ENCODE results near the gene DCLK2.
A peak's percentile ranks its signal among the peaks of the same experiment; 100 is the strongest.

Gene DCLK2

DNA sequence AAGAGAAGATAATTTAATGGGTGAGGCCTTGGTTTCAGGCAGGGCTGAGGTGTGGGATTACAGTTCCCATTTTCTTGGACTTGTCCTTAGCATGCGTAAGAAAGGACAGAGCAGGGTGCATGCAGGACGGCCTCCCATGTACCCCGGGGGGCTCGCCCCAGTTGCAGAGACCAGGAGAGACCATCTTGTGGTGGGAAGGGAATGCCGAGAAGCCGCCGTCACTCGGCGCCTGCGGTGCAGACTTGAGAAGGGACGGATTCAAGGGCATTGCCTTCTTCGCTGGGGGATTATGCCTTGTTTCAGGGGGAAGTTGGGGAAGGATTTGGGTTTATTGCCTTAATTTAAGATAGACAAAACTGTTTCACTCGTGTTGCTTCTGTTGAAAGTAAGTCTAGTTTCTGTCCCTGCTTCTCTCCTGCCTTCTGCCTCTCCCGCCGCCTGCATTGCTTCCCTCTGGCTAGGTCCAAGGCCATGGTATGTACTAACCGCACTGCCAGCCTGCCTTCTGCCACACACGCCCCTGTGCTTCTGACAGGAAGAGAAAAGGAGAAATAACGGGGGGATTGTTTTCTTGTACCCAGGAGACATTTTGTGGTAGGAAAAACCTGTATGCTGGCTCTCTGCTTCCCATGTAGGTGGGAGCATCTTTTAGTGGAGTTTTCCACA, 175.9 kb downstream of the DCLK2 start:
- H3K4me3 ChIP-seq (ENCODE audit: low read depth, low read length), result no peak overlapping the region
- TF ChIP-seq, protein P1, sequence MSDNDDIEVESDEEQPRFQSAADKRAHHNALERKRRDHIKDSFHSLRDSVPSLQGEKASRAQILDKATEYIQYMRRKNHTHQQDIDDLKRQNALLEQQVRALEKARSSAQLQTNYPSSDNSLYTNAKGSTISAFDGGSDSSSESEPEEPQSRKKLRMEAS (IDR thresholded peaks at IDR 0.05; ENCODE audit: low read depth, low read length), result no peak
- TF ChIP-seq MYC (IDR thresholded peaks at IDR 0.05; ENCODE audit: low read depth, low read length), result no peak
- TF ChIP-seq, protein P2, sequence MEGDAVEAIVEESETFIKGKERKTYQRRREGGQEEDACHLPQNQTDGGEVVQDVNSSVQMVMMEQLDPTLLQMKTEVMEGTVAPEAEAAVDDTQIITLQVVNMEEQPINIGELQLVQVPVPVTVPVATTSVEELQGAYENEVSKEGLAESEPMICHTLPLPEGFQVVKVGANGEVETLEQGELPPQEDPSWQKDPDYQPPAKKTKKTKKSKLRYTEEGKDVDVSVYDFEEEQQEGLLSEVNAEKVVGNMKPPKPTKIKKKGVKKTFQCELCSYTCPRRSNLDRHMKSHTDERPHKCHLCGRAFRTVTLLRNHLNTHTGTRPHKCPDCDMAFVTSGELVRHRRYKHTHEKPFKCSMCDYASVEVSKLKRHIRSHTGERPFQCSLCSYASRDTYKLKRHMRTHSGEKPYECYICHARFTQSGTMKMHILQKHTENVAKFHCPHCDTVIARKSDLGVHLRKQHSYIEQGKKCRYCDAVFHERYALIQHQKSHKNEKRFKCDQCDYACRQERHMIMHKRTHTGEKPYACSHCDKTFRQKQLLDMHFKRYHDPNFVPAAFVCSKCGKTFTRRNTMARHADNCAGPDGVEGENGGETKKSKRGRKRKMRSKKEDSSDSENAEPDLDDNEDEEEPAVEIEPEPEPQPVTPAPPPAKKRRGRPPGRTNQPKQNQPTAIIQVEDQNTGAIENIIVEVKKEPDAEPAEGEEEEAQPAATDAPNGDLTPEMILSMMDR (IDR thresholded peaks at IDR 0.05; ENCODE audit: low read depth, low read length), result no peak
- no peak for TF ChIP-seq POLR2A (IDR thresholded peaks at IDR 0.05; ENCODE audit: extremely low read depth, insufficient read length)
- no peak for DNase-seq (ENCODE audit: low read depth)

GRCh38 chr4:150255610-150256224, 177.5 kb downstream of the DCLK2 start:
- no peak overlapping the region for H3K4me3 ChIP-seq (ENCODE audit: low read depth, low read length)
- DNase-seq (ENCODE audit: low read depth), result no peak
- TF ChIP-seq, protein P1 (IDR thresholded peaks at IDR 0.05; ENCODE audit: low read depth, low read length), result no peak
- TF ChIP-seq MYC (IDR thresholded peaks at IDR 0.05; ENCODE audit: low read depth, low read length) (no peak), POLR2A (IDR thresholded peaks at IDR 0.05; ENCODE audit: extremely low read depth, insufficient read length) (no peak)
- TF ChIP-seq, protein P2 (IDR thresholded peaks at IDR 0.05; ENCODE audit: low read depth, low read length), result no peak

DNA sequence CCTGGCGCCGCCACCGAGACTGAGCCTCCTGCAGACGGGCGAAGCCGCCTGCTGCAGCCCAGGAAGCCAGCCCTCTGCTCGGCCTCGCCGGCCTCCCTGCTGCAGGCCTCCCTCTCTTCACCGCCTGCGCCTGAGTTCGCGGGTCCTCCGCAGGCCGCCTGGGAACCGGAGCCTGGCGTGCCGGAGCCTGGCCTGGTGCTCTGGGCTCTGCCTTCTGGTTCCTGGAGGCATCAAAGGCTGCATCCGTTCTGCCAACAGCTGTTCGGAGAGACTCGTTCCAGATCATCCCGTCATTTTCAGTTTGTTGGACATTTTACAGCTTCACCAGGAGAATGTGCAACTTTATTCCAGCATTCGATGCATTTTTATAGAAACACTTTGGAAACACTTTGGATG, 178.0 kb downstream of the DCLK2 start:
- H3K4me3 ChIP-seq (ENCODE audit: low read depth, low read length), result no peak overlapping the region
- no peak for TF ChIP-seq POLR2A (IDR thresholded peaks at IDR 0.05; ENCODE audit: extremely low read depth, insufficient read length)
- TF ChIP-seq, protein P1 (IDR thresholded peaks at IDR 0.05; ENCODE audit: low read depth, low read length), result no peak
- TF ChIP-seq, protein P2 (IDR thresholded peaks at IDR 0.05; ENCODE audit: low read depth, low read length), result no peak
- TF ChIP-seq MYC (IDR thresholded peaks at IDR 0.05; ENCODE audit: low read depth, low read length), result no peak
- DNase-seq (ENCODE audit: low read depth), result no peak

- H3K4me3 ChIP-seq (ENCODE audit: low read depth, low read length), result no peak overlapping the region
- peak; percentile 29 for DNase-seq (ENCODE audit: low read depth)
- TF ChIP-seq, protein P1 (IDR thresholded peaks at IDR 0.05; ENCODE audit: low read depth, low read length), result no peak
- TF ChIP-seq MYC (IDR thresholded peaks at IDR 0.05; ENCODE audit: low read depth, low read length) (no peak), POLR2A (IDR thresholded peaks at IDR 0.05; ENCODE audit: extremely low read depth, insufficient read length) (no peak)
- TF ChIP-seq, protein P2 (IDR thresholded peaks at IDR 0.05; ENCODE audit: low read depth, low read length), result no peak
Observed at GRCh38 chr4:150256841-150257730, 178.8 kb downstream of the DCLK2 start.

- TF ChIP-seq, protein P1 (IDR thresholded peaks at IDR 0.05; ENCODE audit: low read depth, low read length), result no peak
- TF ChIP-seq POLR2A (IDR thresholded peaks at IDR 0.05; ENCODE audit: extremely low read depth, insufficient read length), result no peak
- no peak for TF ChIP-seq MYC (IDR thresholded peaks at IDR 0.05; ENCODE audit: low read depth, low read length)
- TF ChIP-seq, protein P2 (IDR thresholded peaks at IDR 0.05; ENCODE audit: low read depth, low read length), result no peak
- DNase-seq (ENCODE audit: low read depth), result no peak
- H3K4me3 ChIP-seq (ENCODE audit: low read depth, low read length), result no peak overlapping the region
Observed at GRCh38 chr4:150258569-150258968, 180.3 kb downstream of the DCLK2 start.
